Neural crest cell (in vitro differentiated cells): ENCODE data around the gene AEBP1. TPM values are rescaled to one million over a fixed set of nuclear protein-coding genes. Genes with fewer than 3 reads are reported as not detected.

Experiments
- DNase-seq: peaks from one replicate; pipeline ENCODE4 v3.0.0; 2021; ENCODE audit warnings: low read depth, mixed read lengths, low spot score
- H3K27ac Mint-ChIP-seq: one replicate; pipeline ENCODE4 v1.8.0; 2021; ENCODE audit warnings: mild to moderate bottlenecking, mixed read lengths; ENCODE audit not compliant: unreplicated experiment
- H3K27me3 Mint-ChIP-seq: 2 replicates; pipeline ENCODE4 v1.8.0; 2021; ENCODE audit warnings: low read depth, mild to moderate bottlenecking, mixed read lengths
- H3K36me3 Mint-ChIP-seq: 2 replicates; pipeline ENCODE4 v1.8.0; 2021; ENCODE audit warnings: low read depth, mild to moderate bottlenecking, mixed read lengths
- H3K4me1 Mint-ChIP-seq: 2 replicates; pipeline ENCODE4 v1.8.0; 2021; ENCODE audit warnings: mixed read lengths
- H3K4me3 Mint-ChIP-seq: one replicate; pipeline ENCODE4 v1.8.0; 2021; ENCODE audit warnings: mild to moderate bottlenecking, mixed read lengths
- H3K9me3 Mint-ChIP-seq: 2 replicates; pipeline ENCODE4 v1.8.0; 2021; ENCODE audit warnings: mixed read lengths
- total RNA-seq: library from RNA; stranded (reverse); gene quantifications from 2 replicates; pipeline ENCODE4 v1.2.1, GENCODE V29; 2021
- TF ChIP-seq, protein P1 (sequence below): fragments of 200-600 bp; sonication (generic); conservative IDR thresholded peaks from 2 replicates; pipeline ENCODE4 v1.5.0; 2021; ENCODE audit warnings: antibody characterized with exemption, mild to moderate bottlenecking

The AEBP1 gene
- total RNA-seq, 1 donor from 2014 or later, result 72.6 TPM

DNA sequence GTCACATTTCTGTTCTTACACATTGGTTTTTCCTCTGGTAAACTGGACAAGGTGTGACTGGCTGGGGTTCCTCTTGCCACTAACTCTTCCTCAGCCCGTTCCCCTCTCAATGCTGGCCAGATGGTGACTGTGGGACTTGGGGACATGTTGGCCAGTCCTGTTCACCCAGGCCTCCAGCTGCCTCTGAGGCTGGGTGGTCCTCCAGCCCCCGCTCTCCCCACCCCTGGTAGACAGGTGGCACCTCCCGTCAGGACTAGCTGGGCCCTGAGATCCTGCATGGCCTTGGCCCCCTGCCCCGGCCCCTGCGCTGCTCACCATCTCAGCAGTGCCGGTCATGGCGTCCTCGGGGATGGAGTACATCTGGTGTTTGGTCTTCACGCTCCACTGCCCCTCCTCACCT, 47.8 kb downstream of the AEBP1 start:
- no peak overlapping the region for H3K4me3 Mint-ChIP-seq
- no peak overlapping the region for H3K27ac Mint-ChIP-seq
- DNase-seq, result no peak
- no peaks in the 10 kb centered on the region for H3K36me3 Mint-ChIP-seq
- TF ChIP-seq, protein P1, sequence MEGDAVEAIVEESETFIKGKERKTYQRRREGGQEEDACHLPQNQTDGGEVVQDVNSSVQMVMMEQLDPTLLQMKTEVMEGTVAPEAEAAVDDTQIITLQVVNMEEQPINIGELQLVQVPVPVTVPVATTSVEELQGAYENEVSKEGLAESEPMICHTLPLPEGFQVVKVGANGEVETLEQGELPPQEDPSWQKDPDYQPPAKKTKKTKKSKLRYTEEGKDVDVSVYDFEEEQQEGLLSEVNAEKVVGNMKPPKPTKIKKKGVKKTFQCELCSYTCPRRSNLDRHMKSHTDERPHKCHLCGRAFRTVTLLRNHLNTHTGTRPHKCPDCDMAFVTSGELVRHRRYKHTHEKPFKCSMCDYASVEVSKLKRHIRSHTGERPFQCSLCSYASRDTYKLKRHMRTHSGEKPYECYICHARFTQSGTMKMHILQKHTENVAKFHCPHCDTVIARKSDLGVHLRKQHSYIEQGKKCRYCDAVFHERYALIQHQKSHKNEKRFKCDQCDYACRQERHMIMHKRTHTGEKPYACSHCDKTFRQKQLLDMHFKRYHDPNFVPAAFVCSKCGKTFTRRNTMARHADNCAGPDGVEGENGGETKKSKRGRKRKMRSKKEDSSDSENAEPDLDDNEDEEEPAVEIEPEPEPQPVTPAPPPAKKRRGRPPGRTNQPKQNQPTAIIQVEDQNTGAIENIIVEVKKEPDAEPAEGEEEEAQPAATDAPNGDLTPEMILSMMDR, result no peak
- peaks cover 3% of the 10 kb centered on the region for H3K4me1 Mint-ChIP-seq
- H3K9me3 Mint-ChIP-seq, result no peaks in the 10 kb centered on the region
- peaks cover 2% of the 10 kb centered on the region for H3K27me3 Mint-ChIP-seq

DNA sequence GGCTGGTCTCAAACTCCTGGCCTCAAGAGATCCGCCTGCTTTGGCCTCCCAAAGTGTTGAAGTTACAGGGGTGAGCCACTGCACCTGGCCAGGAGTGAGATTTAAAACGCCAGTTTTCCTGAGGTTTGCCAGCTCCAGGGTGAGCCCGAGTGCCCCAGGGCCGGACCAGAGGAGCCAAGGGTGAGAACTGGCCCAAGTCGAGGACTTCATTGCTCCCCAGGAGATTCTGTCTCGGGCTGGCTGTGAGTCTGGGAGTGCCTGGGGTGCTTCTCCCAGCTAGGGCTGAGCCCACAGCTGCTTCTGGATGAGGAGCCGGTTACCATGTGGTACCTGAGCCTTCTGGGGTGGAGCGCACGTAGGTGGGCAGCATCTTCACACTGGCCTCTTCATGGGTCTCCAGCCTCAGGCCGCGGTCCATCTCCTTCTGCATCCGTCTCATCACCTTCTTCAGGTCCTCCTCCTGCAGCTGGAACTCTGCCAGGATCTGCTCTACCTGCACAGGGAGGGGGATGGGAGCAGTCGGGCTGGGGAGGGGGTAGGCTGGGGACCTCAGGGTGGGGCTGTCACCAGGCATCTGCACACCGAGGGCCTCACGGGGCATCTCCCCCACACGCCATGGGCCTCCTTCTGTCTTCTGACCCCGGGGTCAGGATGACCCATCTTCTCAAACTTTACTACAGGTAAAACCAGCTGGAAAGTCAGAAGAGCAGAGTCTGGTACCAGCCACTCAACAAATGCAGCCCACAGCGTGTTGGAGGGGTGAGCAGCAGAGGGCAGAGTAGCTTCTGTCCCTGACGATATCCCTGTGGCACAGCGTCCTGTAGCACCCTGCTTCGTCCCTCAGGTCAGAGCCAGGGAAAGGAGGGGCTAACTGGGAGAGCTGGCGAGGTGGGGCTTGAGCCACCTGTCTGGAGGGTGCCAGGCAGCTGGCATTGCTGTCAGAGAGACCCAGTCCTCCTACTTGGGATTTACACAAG, 49.1 kb downstream of the AEBP1 start:
- no peak for DNase-seq
- H3K9me3 Mint-ChIP-seq, result no peaks in the 10 kb centered on the region
- H3K4me3 Mint-ChIP-seq, result no peak overlapping the region
- H3K27me3 Mint-ChIP-seq, result no peaks in the 10 kb centered on the region
- no peaks in the 10 kb centered on the region for H3K4me1 Mint-ChIP-seq
- no peak overlapping the region for H3K27ac Mint-ChIP-seq
- no peaks in the 10 kb centered on the region for H3K36me3 Mint-ChIP-seq
- TF ChIP-seq, protein P1, result no peak

DNA sequence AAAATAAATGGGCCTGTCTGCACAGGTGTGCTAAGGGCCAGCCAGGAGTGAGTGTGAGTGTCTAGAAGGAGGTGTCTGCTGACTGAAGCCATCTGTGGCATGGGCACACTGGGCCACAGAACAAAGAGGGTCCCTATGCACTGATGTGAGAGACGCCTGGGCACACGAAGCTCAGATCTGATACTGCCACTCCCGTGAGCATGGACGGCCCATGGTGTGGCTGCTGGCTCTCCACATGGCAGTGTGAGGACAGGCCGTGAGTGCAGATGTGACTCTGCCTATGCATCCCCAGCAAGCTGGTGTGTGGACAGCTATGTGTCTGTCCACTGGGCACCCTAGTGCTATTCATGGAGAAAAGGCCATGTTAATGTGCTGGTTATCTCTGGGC, 49.8 kb downstream of the AEBP1 start:
- H3K27me3 Mint-ChIP-seq, result no peaks in the 10 kb centered on the region
- no peak for DNase-seq
- H3K36me3 Mint-ChIP-seq, result no peaks in the 10 kb centered on the region
- TF ChIP-seq, protein P1, result no peak
- H3K27ac Mint-ChIP-seq, result no peak overlapping the region
- H3K4me1 Mint-ChIP-seq, result no peaks in the 10 kb centered on the region
- no peak overlapping the region for H3K4me3 Mint-ChIP-seq
- H3K9me3 Mint-ChIP-seq, result no peaks in the 10 kb centered on the region

DNA sequence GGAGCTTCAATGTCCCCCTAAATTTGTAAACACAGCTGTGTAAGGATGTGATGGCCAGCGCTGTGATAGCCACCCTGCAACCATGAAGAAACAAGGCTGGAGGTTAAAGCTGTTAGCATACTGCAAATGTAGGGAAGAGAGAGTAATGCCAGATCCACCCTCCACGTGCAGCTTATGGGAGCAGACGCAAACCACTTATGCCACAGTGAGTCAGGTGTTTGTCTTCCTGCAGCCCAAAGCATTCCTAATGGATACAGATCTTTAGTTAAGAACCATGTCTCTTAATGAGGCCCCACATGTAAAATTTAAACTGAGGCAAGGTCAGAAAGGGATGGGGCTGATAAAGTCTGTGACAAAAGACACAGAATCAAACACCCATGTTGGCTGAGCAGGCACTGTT, 50.6 kb downstream of the AEBP1 start:
- Mint-ChIP-seq H3K27me3 (no peaks in the 10 kb centered on the region), H3K9me3 (no peaks in the 10 kb centered on the region), H3K4me3 (no peak overlapping the region), H3K36me3 (no peaks in the 10 kb centered on the region), H3K4me1 (no peaks in the 10 kb centered on the region), H3K27ac (no peak overlapping the region)
- no peak for DNase-seq
- TF ChIP-seq, protein P1, result no peak

DNA sequence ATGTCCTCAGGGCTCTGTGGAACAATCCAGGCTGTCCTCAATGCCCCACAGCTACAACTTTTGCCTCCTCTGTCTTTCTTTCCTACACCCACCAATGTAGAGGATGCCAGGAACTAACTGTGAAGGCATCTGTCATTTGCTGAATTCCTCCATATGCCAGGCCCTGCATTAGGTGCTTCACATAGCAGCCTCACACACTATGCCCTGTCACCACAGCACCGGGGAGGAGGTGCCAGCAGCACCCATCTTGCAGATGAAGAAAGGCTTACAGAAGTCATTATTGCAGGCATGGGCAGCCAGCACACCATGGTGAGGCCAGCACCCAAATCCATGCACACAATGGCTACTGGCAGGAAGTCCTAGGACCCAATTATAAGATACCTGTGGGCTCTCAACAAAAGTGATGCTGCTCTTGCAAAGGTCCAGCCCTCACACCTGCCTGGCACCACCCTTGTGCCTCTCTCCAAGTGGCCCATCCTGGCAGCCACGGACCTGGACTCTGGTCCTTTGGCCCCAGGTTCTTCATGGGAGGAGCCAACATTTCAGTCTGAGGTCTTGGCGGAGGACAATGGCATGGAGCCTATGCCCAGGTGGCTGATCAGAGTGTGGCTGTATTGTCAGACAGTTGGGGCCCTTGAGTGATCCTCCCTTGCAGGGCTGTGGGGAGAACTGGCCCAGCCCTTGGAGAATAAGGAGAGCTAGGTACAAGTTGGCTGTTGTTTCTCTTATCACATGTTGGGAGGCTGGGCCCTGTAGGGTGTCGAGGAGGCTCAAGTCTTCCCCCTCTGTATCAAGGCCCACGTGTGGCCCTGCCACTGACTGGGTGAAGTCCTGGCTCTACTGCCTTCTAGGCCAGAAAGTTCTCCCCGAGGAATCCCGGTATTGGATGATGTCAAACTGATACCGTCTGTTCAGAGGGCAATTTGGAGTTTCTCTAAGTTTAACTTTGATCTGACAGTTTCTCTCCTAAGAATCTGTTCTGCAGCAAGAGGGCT, 51.3 kb downstream of the AEBP1 start:
- TF ChIP-seq, protein P1, result no peak
- Mint-ChIP-seq H3K27ac (no peak overlapping the region), H3K27me3 (no peaks in the 10 kb centered on the region), H3K36me3 (no peaks in the 10 kb centered on the region), H3K9me3 (no peaks in the 10 kb centered on the region), H3K4me3 (no peak overlapping the region), H3K4me1 (no peaks in the 10 kb centered on the region)
- DNase-seq, result no peak
